DND-41 (cell line): Measurements from ENCODE around the gene PPDPF.

Source experiments
- ATAC-seq: fragments of 200-7000 bp; cut with Tn5 transposase; 3 replicates; pipeline ENCODE4 v1.9.1; 2021; ENCODE audit warnings: low read depth; ENCODE audit not compliant: insufficient read depth
- DNase-seq: peaks from one replicate; pipeline ENCODE4 v3.0.0-alpha.2; 2020
- H2AFZ ChIP-seq: 2 replicates; pipeline ENCODE4 v1.6.0; 2012; ENCODE audit warnings: low read depth, low read length
- H3K27ac ChIP-seq: 2 replicates; pipeline ENCODE4 v1.5.1; 2012; ENCODE audit warnings: low read length, inconsistent platforms
- H3K27me3 ChIP-seq: fragments of 200-600 bp; sonication (generic); 2 replicates; pipeline ENCODE4 v1.6.0; 2012; ENCODE audit warnings: low read length, mild to moderate bottlenecking, inconsistent platforms; ENCODE audit not compliant: insufficient read depth, poor library complexity
- H3K36me3 ChIP-seq: 2 replicates; pipeline ENCODE4 v1.5.1; 2012; ENCODE audit warnings: low read length, inconsistent platforms; ENCODE audit not compliant: insufficient read depth
- H3K4me1 ChIP-seq: 2 replicates; pipeline ENCODE4 v1.5.1; 2012; ENCODE audit warnings: mild to moderate bottlenecking, low read length; ENCODE audit not compliant: insufficient read depth
- H3K4me2 ChIP-seq: 2 replicates; pipeline ENCODE4 v1.6.0; 2012; ENCODE audit warnings: mild to moderate bottlenecking, moderate library complexity, low read length, inconsistent platforms; ENCODE audit not compliant: insufficient read depth
- H3K4me3 ChIP-seq, 2 experiments: fragments of 200-600 bp in 1 of 2; shearing (Covaris generic) in 1 of 2; 2 replicates each; pipeline ENCODE4 v1.5.1; 2012 to 2016; ENCODE audit warnings: inconsistent platforms in 2 of 2, low read length in 2 of 2, mild to moderate bottlenecking in 2 of 2, low read depth in 1 of 2, moderate library complexity in 1 of 2
- H3K79me2 ChIP-seq: 2 replicates; pipeline ENCODE4 v1.6.0; 2012; ENCODE audit warnings: low read length, inconsistent platforms; ENCODE audit not compliant: insufficient read depth
- H3K9ac ChIP-seq: 2 replicates; pipeline ENCODE4 v1.6.0; 2012; ENCODE audit warnings: low read depth, mild to moderate bottlenecking, inconsistent platforms, low read length, moderate library complexity
- H3K9me3 ChIP-seq: 2 replicates; pipeline ENCODE4 v1.5.1; 2012; ENCODE audit warnings: low read length, moderate library complexity, mild to moderate bottlenecking, inconsistent platforms; ENCODE audit not compliant: insufficient read depth, severe bottlenecking
- H4K20me1 ChIP-seq: 2 replicates; pipeline ENCODE4 v1.6.0; 2012; ENCODE audit warnings: low read length; ENCODE audit not compliant: insufficient read depth
- CTCF ChIP-seq: IDR thresholded peaks from 2 replicates; pipeline ENCODE4 v1.5.1; 2012; ENCODE audit warnings: borderline replicate concordance, low read length, moderate library complexity, mild to moderate bottlenecking; ENCODE audit not compliant: poor library complexity, severe bottlenecking; ENCODE audit errors: extremely low read depth
- EZH2 ChIP-seq: IDR thresholded peaks from 3 replicates; pipeline ENCODE4 v1.6.1; 2012; ENCODE audit warnings: borderline replicate concordance, low read depth, mild to moderate bottlenecking, moderate library complexity, low read length, inconsistent platforms; ENCODE audit not compliant: severe bottlenecking

The PPDPF gene

GRCh38 chr20:63544958-63545516, 24.5 kb downstream of the PPDPF start:
- Histone ChIP-seq H3K4me3 (no peak overlapping the region), H2AFZ (no peak overlapping the region), H3K27ac (no peak overlapping the region), H3K9me3 (no peaks in the 10 kb centered on the region), H4K20me1 (peaks cover 7% of the 10 kb centered on the region), H3K36me3 (no peaks in the 10 kb centered on the region), H3K4me1 (no peaks in the 10 kb centered on the region), H3K27me3 (peaks cover 4% of the 10 kb centered on the region), H3K79me2 (no peaks in the 10 kb centered on the region), H3K4me2 (no peak overlapping the region), H3K9ac (no peak overlapping the region)
- no peak for ATAC-seq
- TF ChIP-seq EZH2: no peak
- TF ChIP-seq CTCF: no peak
- no peak for DNase-seq

- no peak overlapping the region for H3K9ac ChIP-seq
- peaks cover 4% of the 10 kb centered on the region for H3K27me3 ChIP-seq
- no peaks in the 10 kb centered on the region for H3K4me1 ChIP-seq
- ATAC-seq (no peak), DNase-seq (no peak)
- no peak overlapping the region for H2AFZ ChIP-seq
- H3K4me2 ChIP-seq: no peak overlapping the region
- H3K36me3 ChIP-seq: no peaks in the 10 kb centered on the region
- no peaks in the 10 kb centered on the region for H3K79me2 ChIP-seq
- peaks cover 7% of the 10 kb centered on the region for H4K20me1 ChIP-seq
- no peaks in the 10 kb centered on the region for H3K9me3 ChIP-seq
- no peak overlapping the region for H3K4me3 ChIP-seq
- TF ChIP-seq CTCF (no peak), EZH2 (no peak)
- no peak overlapping the region for H3K27ac ChIP-seq
Measured at GRCh38 chr20:63545814-63546213, 25.2 kb downstream of the PPDPF start.

GRCh38 chr20:63546256-63546955, 25.8 kb downstream of the PPDPF start:
- no peaks in the 10 kb centered on the region for H3K36me3 ChIP-seq
- no peaks in the 10 kb centered on the region for H3K4me1 ChIP-seq
- H2AFZ ChIP-seq: no peak overlapping the region
- H3K79me2 ChIP-seq: no peaks in the 10 kb centered on the region
- H3K27me3 ChIP-seq: peaks cover 4% of the 10 kb centered on the region
- H3K9ac ChIP-seq: no peak overlapping the region
- no peak overlapping the region for H3K4me3 ChIP-seq
- DNase-seq (no peak), ATAC-seq (no peak)
- peaks cover 7% of the 10 kb centered on the region for H4K20me1 ChIP-seq
- no peak for TF ChIP-seq EZH2
- TF ChIP-seq CTCF: no peak
- H3K4me2 ChIP-seq: no peak overlapping the region
- no peaks in the 10 kb centered on the region for H3K9me3 ChIP-seq
- no peak overlapping the region for H3K27ac ChIP-seq
